ENCODE results near the gene ALOX15B.

ALOX15B gene

DNA sequence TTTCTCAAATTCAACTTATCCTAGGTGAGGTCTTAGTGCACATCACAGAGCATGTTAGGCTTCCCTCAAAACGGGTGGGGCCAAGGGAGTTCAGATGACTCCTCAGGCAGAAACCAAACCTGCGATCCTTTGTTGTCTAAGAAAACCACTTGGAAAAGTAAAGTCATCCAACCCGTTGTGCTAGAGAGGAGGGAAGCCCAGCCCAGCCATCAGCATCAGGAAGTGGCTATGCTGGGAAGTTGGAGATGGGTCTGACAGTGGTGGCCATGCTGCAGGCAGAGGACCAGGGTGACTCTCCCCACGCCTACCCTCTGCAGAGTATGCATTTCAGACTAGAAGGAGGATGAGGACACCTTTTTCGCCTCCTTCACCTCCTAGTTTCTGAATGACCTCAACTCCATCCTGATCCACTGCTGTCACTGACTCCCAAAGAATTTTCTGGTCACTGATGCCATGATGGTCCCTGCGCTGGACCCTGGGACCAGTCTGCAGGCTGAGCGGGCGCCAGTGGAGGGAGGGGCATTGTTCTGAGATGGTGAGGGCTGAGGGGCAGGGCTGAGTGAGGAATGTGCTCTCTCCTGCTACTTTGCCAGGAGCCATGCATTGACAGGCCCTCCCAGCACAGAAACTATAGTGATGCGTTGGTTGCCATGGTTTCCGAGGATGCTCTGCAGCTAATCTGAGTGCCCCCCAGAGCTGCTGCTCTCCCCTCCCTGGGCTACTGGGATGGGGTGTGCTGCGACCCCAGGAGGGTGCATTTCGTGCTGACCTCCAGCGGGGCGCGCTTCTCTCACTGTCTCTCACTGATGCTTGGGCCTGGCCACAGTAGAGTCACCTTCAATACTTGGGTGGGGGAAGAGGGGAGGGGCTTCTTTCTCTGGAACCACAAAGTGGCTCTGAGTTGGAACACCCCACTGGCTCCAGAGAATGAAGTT is 28.2 kb downstream of the ALOX15B start:
- TF ChIP-seq, protein P1, sequence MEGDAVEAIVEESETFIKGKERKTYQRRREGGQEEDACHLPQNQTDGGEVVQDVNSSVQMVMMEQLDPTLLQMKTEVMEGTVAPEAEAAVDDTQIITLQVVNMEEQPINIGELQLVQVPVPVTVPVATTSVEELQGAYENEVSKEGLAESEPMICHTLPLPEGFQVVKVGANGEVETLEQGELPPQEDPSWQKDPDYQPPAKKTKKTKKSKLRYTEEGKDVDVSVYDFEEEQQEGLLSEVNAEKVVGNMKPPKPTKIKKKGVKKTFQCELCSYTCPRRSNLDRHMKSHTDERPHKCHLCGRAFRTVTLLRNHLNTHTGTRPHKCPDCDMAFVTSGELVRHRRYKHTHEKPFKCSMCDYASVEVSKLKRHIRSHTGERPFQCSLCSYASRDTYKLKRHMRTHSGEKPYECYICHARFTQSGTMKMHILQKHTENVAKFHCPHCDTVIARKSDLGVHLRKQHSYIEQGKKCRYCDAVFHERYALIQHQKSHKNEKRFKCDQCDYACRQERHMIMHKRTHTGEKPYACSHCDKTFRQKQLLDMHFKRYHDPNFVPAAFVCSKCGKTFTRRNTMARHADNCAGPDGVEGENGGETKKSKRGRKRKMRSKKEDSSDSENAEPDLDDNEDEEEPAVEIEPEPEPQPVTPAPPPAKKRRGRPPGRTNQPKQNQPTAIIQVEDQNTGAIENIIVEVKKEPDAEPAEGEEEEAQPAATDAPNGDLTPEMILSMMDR (IDR thresholded peaks at IDR 0.05; ENCODE audit: insufficient read depth, low read length) = no peak
- TF ChIP-seq SPI1 (IDR thresholded peaks at IDR 0.05; ENCODE audit: borderline replicate concordance, low read depth) = no peak
- TF ChIP-seq GABPA (IDR thresholded peaks at IDR 0.05; ENCODE audit: low read depth) = no peak
- no peak for TF ChIP-seq POLR2AphosphoS5 (IDR thresholded peaks at IDR 0.05; ENCODE audit: low read depth)
- TF ChIP-seq, protein P2, sequence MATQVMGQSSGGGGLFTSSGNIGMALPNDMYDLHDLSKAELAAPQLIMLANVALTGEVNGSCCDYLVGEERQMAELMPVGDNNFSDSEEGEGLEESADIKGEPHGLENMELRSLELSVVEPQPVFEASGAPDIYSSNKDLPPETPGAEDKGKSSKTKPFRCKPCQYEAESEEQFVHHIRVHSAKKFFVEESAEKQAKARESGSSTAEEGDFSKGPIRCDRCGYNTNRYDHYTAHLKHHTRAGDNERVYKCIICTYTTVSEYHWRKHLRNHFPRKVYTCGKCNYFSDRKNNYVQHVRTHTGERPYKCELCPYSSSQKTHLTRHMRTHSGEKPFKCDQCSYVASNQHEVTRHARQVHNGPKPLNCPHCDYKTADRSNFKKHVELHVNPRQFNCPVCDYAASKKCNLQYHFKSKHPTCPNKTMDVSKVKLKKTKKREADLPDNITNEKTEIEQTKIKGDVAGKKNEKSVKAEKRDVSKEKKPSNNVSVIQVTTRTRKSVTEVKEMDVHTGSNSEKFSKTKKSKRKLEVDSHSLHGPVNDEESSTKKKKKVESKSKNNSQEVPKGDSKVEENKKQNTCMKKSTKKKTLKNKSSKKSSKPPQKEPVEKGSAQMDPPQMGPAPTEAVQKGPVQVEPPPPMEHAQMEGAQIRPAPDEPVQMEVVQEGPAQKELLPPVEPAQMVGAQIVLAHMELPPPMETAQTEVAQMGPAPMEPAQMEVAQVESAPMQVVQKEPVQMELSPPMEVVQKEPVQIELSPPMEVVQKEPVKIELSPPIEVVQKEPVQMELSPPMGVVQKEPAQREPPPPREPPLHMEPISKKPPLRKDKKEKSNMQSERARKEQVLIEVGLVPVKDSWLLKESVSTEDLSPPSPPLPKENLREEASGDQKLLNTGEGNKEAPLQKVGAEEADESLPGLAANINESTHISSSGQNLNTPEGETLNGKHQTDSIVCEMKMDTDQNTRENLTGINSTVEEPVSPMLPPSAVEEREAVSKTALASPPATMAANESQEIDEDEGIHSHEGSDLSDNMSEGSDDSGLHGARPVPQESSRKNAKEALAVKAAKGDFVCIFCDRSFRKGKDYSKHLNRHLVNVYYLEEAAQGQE (IDR thresholded peaks at IDR 0.05; ENCODE audit: insufficient replicate concordance, low read depth) = no peak
- H3K27me3 ChIP-seq (ENCODE audit: insufficient read depth, poor library complexity, severe bottlenecking) = no peaks in the 10 kb centered on the region
- no peak for DNase-seq (ENCODE audit: low read depth in 1 of 2, low spot score in 1 of 2)

DNA sequence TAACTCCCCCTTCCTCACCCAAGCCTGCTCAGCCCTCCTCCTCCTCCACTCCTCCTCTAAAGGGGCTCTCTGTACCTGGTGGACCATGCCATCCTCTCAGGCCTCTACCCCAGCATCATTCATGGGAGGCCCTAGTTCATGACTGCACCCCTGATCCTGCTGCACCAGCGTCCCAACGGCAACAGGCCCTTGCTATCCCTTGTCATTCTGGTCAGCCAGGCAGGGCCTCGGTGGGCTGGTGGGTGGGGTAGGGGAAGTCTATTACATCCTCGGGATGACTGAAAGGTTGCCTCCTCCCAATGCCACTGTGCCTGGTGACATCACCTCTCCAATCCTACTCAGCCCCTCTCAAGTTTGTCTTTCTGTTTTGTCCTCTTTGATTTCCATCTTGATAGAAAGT is 28.9 kb downstream of the ALOX15B start:
- DNase-seq (ENCODE audit: low read depth in 1 of 2, low spot score in 1 of 2) = no peak
- no peak for TF ChIP-seq SPI1 (IDR thresholded peaks at IDR 0.05; ENCODE audit: borderline replicate concordance, low read depth)
- TF ChIP-seq, protein P1 (IDR thresholded peaks at IDR 0.05; ENCODE audit: insufficient read depth, low read length) = no peak
- TF ChIP-seq, protein P2 (IDR thresholded peaks at IDR 0.05; ENCODE audit: insufficient replicate concordance, low read depth) = no peak
- no peak for TF ChIP-seq GABPA (IDR thresholded peaks at IDR 0.05; ENCODE audit: low read depth)
- TF ChIP-seq POLR2AphosphoS5 (IDR thresholded peaks at IDR 0.05; ENCODE audit: low read depth) = no peak
- Histone ChIP-seq H3K4me3 (replicated peaks; ENCODE audit: insufficient read depth, low read length) (no peak overlapping the region), H3K27ac (replicated peaks) (no peak overlapping the region), H3K27me3 (ENCODE audit: insufficient read depth, poor library complexity, severe bottlenecking) (no peaks in the 10 kb centered on the region)

More for the DNA sequence above, 28.2 kb downstream of the ALOX15B start:
- Histone ChIP-seq H3K4me3 (replicated peaks; ENCODE audit: insufficient read depth, low read length) (no peak overlapping the region), H3K27ac (replicated peaks) (no peak overlapping the region)

DNA sequence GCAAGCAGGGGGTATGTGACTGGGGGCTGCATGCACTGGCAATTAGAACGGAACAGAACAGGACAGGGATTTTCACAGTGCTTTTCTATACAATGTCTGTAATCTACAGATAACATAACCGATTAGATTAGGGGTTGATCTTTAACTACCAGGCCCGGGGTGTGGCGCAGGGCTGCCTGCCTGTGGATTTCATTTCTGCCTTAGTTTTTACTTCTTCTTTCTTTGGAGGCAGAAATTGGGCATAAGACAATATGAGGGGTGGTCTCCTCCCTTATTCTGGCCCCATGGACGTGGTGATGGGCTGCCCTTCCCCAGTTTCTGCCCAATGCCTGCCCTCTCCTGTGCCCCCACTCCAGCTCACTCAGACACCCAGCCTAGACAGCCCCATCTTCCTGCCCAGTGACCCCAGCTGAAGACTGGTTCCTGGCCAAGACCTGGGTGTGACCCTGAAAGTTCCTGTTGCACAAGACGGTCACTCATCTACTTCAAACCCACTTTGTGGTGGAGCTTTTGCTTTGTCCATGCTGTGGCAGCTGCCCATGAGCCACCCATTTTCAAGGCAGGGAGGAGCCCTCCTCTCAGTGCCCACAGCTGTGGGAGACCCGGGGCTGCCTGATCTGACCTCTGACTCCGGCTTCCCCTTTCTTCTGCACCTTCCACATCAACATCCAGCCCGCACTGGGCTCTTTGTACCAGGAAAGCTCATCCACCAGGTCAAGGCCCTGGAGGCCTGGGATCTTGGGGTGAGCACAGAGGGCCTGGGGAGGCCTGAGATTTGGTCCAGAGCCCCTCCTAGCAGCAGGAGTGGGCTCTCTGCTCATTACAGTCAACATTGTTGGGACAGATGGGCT is 30.1 kb downstream of the ALOX15B start:
- Histone ChIP-seq H3K27ac (replicated peaks) (no peak overlapping the region), H3K4me3 (replicated peaks; ENCODE audit: insufficient read depth, low read length) (no peak overlapping the region), H3K27me3 (ENCODE audit: insufficient read depth, poor library complexity, severe bottlenecking) (no peaks in the 10 kb centered on the region)
- DNase-seq (ENCODE audit: low read depth in 1 of 2, low spot score in 1 of 2) = peak in 1 of 2 experiments; percentile 1
- TF ChIP-seq SPI1 (IDR thresholded peaks at IDR 0.05; ENCODE audit: borderline replicate concordance, low read depth) = no peak
- TF ChIP-seq GABPA (IDR thresholded peaks at IDR 0.05; ENCODE audit: low read depth) = no peak
- TF ChIP-seq POLR2AphosphoS5 (IDR thresholded peaks at IDR 0.05; ENCODE audit: low read depth) = no peak
- TF ChIP-seq, protein P2 (IDR thresholded peaks at IDR 0.05; ENCODE audit: insufficient replicate concordance, low read depth) = no peak
- TF ChIP-seq, protein P1 (IDR thresholded peaks at IDR 0.05; ENCODE audit: insufficient read depth, low read length) = no peak
